ENCODE data around the gene B3GNT8. TPM values are rescaled to one million over a fixed set of nuclear protein-coding genes. Genes with fewer than 3 reads are reported as not detected.
"Not testable (repeated sequence)": the region's sequence is repeated elsewhere in the genome, so short reads cannot be mapped to it uniquely, and the experiment has no call there.

B3GNT8 gene
- total RNA-seq, 1 donor from 2014 or later: not detected

- Histone ChIP-seq H3K27me3 (no peaks in the 10 kb centered on the region), H3K4me3 (no peak overlapping the region), H4K20me1 (ENCODE audit: low read depth) (peaks cover 22% of the 10 kb centered on the region), H3K9ac (no peak overlapping the region), H3K4me2 (no peak overlapping the region), H3K79me2 (ENCODE audit: low read depth) (no peaks in the 10 kb centered on the region), H2AFZ (replicated peaks) (no peak overlapping the region), H3F3A (ENCODE audit: low read depth) (peaks cover 7% of the 10 kb centered on the region), H3K27ac (no peak overlapping the region), H3K36me3 (no peaks in the 10 kb centered on the region), H3K9me3 (ENCODE audit: low read depth) (no peaks in the 10 kb centered on the region), H3K4me1 (no peaks in the 10 kb centered on the region)
- no peak overlapping the region for H3K4me3 Mint-ChIP-seq
- DNase-seq (ENCODE audit: low spot score): no peak
- TF ChIP-seq EZH2phosphoT487 (IDR thresholded peaks at IDR 0.05): no peak
- TF ChIP-seq CTCF (IDR thresholded peaks at IDR 0.05): no peak
- TF ChIP-seq EZH2 (IDR thresholded peaks at IDR 0.05): no peak
- peak overlapping the region; percentile 39 for H3K27ac Mint-ChIP-seq
- peaks cover 2% of the 10 kb centered on the region for H3K27me3 Mint-ChIP-seq (ENCODE audit: insufficient read depth, low read depth)
- H3K9me3 Mint-ChIP-seq: no peaks in the 10 kb centered on the region
- H3K36me3 Mint-ChIP-seq: peaks cover 6% of the 10 kb centered on the region
- H3K4me1 Mint-ChIP-seq: peaks cover 13% of the 10 kb centered on the region
These were observed 16.7 kb downstream of the B3GNT8 start for GRCh38 chr19:41410336-41411054.

GRCh38 chr19:41409288-41409687 is 17.9 kb downstream of the B3GNT8 start:
- no peak overlapping the region for H3K27ac ChIP-seq
- TF ChIP-seq EZH2 (IDR thresholded peaks at IDR 0.05) (no peak), CTCF (IDR thresholded peaks at IDR 0.05) (no peak), EZH2phosphoT487 (IDR thresholded peaks at IDR 0.05) (no peak)
- no peak overlapping the region for H3K4me2 ChIP-seq
- peaks cover 2% of the 10 kb centered on the region for H3K27me3 Mint-ChIP-seq (ENCODE audit: insufficient read depth, low read depth)
- no peaks in the 10 kb centered on the region for H3K9me3 ChIP-seq (ENCODE audit: low read depth)
- peaks cover 6% of the 10 kb centered on the region for H3K36me3 Mint-ChIP-seq
- H3K36me3 ChIP-seq: no peaks in the 10 kb centered on the region
- no peaks in the 10 kb centered on the region for H3K79me2 ChIP-seq (ENCODE audit: low read depth)
- no peak overlapping the region for H2AFZ ChIP-seq (replicated peaks)
- no peak overlapping the region for H3K4me3 ChIP-seq
- H3K9ac ChIP-seq: no peak overlapping the region
- no peaks in the 10 kb centered on the region for H3K4me1 ChIP-seq
- no peak for DNase-seq (ENCODE audit: low spot score)
- no peaks in the 10 kb centered on the region for H3K27me3 ChIP-seq
- no peaks in the 10 kb centered on the region for H3K9me3 Mint-ChIP-seq
- peaks cover 13% of the 10 kb centered on the region for H3K4me1 Mint-ChIP-seq
- H3K4me3 Mint-ChIP-seq: no peak overlapping the region
- no peak overlapping the region for H3K27ac Mint-ChIP-seq
- peaks cover 24% of the 10 kb centered on the region for H4K20me1 ChIP-seq (ENCODE audit: low read depth)
- H3F3A ChIP-seq (ENCODE audit: low read depth): peaks cover 7% of the 10 kb centered on the region

- H3K27me3 Mint-ChIP-seq (ENCODE audit: insufficient read depth, low read depth); H3K4me3 ChIP-seq; H3K9ac ChIP-seq; H3K9me3 ChIP-seq (ENCODE audit: low read depth); H3K4me2 ChIP-seq; H3K9me3 Mint-ChIP-seq; H3K27ac Mint-ChIP-seq; H3K4me3 Mint-ChIP-seq; DNase-seq (ENCODE audit: low spot score); H3K36me3 ChIP-seq; H2AFZ ChIP-seq (replicated peaks); H3K36me3 Mint-ChIP-seq; H3K4me1 ChIP-seq; H3K79me2 ChIP-seq (ENCODE audit: low read depth); H3K27ac ChIP-seq; H3K27me3 ChIP-seq; H3F3A ChIP-seq (ENCODE audit: low read depth): not testable (repeated sequence)
- H4K20me1 ChIP-seq (ENCODE audit: low read depth): peaks cover 24% of the 10 kb centered on the region
- peaks cover 13% of the 10 kb centered on the region for H3K4me1 Mint-ChIP-seq
These were observed 18.3 kb downstream of the B3GNT8 start for GRCh38 chr19:41408846-41409245.

- no peak for DNase-seq (ENCODE audit: low spot score)
- no peak overlapping the region for H2AFZ ChIP-seq (replicated peaks)
- Mint-ChIP-seq H3K4me1 (peaks cover 13% of the 10 kb centered on the region), H3K27ac (no peak overlapping the region), H3K9me3 (no peaks in the 10 kb centered on the region), H3K27me3 (ENCODE audit: insufficient read depth, low read depth) (peaks cover 2% of the 10 kb centered on the region), H3K4me3 (no peak overlapping the region), H3K36me3 (peaks cover 4% of the 10 kb centered on the region)
- TF ChIP-seq CTCF (IDR thresholded peaks at IDR 0.05) (no peak), EZH2 (IDR thresholded peaks at IDR 0.05) (no peak), EZH2phosphoT487 (IDR thresholded peaks at IDR 0.05) (no peak)
- no peaks in the 10 kb centered on the region for H3K9me3 ChIP-seq (ENCODE audit: low read depth)
- peaks cover 24% of the 10 kb centered on the region for H4K20me1 ChIP-seq (ENCODE audit: low read depth)
- H3K27me3 ChIP-seq: no peaks in the 10 kb centered on the region
- H3F3A ChIP-seq (ENCODE audit: low read depth): peaks cover 7% of the 10 kb centered on the region
- H3K4me2 ChIP-seq: no peak overlapping the region
- H3K4me3 ChIP-seq: no peak overlapping the region
- no peaks in the 10 kb centered on the region for H3K79me2 ChIP-seq (ENCODE audit: low read depth)
- H3K9ac ChIP-seq: no peak overlapping the region
- H3K27ac ChIP-seq: no peak overlapping the region
- H3K4me1 ChIP-seq: no peaks in the 10 kb centered on the region
- no peaks in the 10 kb centered on the region for H3K36me3 ChIP-seq
These were observed 18.9 kb downstream of the B3GNT8 start for GRCh38 chr19:41408256-41408655.

All from neural progenitor cell (in vitro differentiated cells).